SK-N-MC (cell line): ENCODE results near the gene SELENOO.

ENCODE experiments used
- DNase-seq: peaks from one replicate; pipeline ENCODE4 v3.0.0-alpha.2; 2011; ENCODE audit warnings: low read depth, low spot score
- H3K27ac ChIP-seq: fragments of 200-600 bp; sonication (generic); 2 replicates; pipeline ENCODE4 v1.5.1; 2016; ENCODE audit warnings: mixed run types
- H3K36me3 ChIP-seq: fragments of 200-600 bp; sonication (generic); 2 replicates; pipeline ENCODE4 v1.6.1; 2017; ENCODE audit warnings: antibody characterized with exemption, low read length, mixed read lengths; ENCODE audit not compliant: insufficient read depth
- H3K4me3 ChIP-seq: fragments of 200-600 bp; sonication (generic); 2 replicates; pipeline ENCODE4 v1.5.1; 2016
- H3K9ac ChIP-seq: fragments of 200-600 bp; sonication (generic); 2 replicates; pipeline ENCODE4 v1.8.0; 2017; ENCODE audit warnings: mixed run types, mixed read lengths; ENCODE audit not compliant: insufficient read length
- H3K9me3 ChIP-seq: fragments of 200-600 bp; sonication (generic); 2 replicates; pipeline ENCODE4 v1.6.1; 2017; ENCODE audit warnings: low read depth, mild to moderate bottlenecking, antibody characterized with exemption, low read length, moderate library complexity, mixed read lengths
- EZH2 ChIP-seq: fragments of 200-600 bp; sonication (generic); IDR thresholded peaks from one replicate; pipeline ENCODE4 v1.6.1; 2017; ENCODE audit warnings: antibody characterized with exemption
- FOXP2 ChIP-seq: optimal IDR thresholded peaks from 2 replicates; pipeline ENCODE3; 2011; ENCODE audit warnings: mild to moderate bottlenecking, moderate library complexity; ENCODE audit not compliant: insufficient read depth; ENCODE audit errors: extremely low read length, control extremely low read depth
- POLR2AphosphoS5 ChIP-seq: IDR thresholded peaks from 2 replicates; pipeline ENCODE4 v1.6.1; 2012; ENCODE audit warnings: mild to moderate bottlenecking, low read depth, low read length, borderline replicate concordance

Gene SELENOO

DNA sequence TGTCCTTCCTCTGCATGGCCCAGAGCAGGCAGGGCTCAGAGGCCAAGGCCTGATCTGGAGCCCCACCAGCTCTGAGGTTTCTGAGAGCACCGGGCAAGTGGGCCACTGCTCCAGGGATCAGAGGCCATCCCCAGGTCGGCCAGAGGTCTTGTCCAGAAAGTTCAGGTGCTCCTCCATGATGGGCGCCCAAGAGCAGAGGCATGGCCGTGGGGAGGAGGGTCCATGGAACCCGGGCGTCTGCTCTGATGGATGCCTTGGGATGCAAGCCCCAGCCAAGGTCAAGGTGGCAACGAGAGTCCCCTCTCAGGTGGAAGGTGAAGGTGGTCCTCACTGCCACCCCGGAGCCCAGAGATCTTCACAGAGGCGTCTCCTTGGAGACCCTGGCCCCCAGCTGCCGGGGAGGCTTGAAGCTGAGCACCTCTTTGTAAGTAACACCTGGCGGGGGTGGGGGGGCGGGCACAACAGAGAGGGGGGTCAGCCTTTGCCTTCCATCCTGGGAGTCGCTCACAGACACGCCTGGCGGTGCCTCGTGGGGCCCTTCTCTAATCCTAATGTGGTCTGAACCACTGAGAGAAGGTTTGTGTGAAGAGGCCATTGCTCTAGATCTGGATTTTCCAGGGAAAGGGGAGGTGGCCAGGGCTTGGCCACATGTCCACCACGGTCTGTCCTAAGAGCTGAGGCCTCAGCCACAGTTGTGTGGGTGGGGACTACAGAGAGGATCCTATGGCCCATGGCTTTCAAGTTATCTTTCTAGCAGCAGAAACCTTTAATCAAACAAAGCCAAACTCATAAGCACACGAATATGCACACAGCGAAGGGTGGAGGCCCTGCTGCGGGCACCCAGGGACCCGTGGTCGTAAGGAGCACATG lies 52.5 kb downstream of the SELENOO start:
- Histone ChIP-seq H3K4me3 (no peak overlapping the region), H3K9ac (no peak overlapping the region), H3K36me3 (no peaks in the 10 kb centered on the region), H3K27ac (no peak overlapping the region), H3K9me3 (no peaks in the 10 kb centered on the region)
- TF ChIP-seq FOXP2: no peak
- no peak for TF ChIP-seq POLR2AphosphoS5
- TF ChIP-seq EZH2: no peak
- no peak for DNase-seq

- no peaks in the 10 kb centered on the region for H3K36me3 ChIP-seq
- no peak overlapping the region for H3K4me3 ChIP-seq
- H3K27ac ChIP-seq: no peak overlapping the region
- no peak for DNase-seq
- no peak overlapping the region for H3K9ac ChIP-seq
- TF ChIP-seq EZH2 (no peak), FOXP2 (no peak), POLR2AphosphoS5 (no peak)
- H3K9me3 ChIP-seq: no peaks in the 10 kb centered on the region
These were observed 53.1 kb downstream of the SELENOO start for GRCh38 chr22:50253941-50254340.

- H3K4me3 ChIP-seq: no peak overlapping the region
- no peaks in the 10 kb centered on the region for H3K9me3 ChIP-seq
- no peak for TF ChIP-seq POLR2AphosphoS5
- TF ChIP-seq EZH2: no peak
- no peak for TF ChIP-seq FOXP2
- no peaks in the 10 kb centered on the region for H3K36me3 ChIP-seq
- H3K9ac ChIP-seq: no peak overlapping the region
- no peak overlapping the region for H3K27ac ChIP-seq
- no peak for DNase-seq
These were observed 54.3 kb downstream of the SELENOO start for GRCh38 chr22:50255099-50255498.

DNA sequence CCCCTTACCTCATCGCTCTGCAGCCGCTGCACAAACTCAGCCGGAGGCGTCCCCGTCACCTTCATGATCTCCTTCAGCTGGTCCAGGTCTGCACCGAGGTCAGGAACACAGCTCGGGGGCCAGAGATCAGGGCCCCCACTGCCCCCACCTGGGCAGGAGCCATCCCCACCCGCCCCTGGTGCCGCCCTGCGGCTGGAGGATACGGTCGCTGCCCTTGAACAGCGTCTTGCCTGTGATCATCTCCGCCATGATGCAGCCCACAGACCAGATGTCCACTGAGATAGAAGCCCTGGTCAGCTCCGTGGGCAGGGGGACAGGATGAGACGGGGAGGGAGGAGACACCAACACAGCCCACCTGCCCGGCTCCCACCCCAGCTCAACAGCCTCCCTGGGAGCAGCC lies 54.8 kb downstream of the SELENOO start:
- Histone ChIP-seq H3K27ac (no peak overlapping the region), H3K9me3 (no peaks in the 10 kb centered on the region), H3K36me3 (no peaks in the 10 kb centered on the region), H3K9ac (no peak overlapping the region), H3K4me3 (no peak overlapping the region)
- TF ChIP-seq FOXP2 (no peak), EZH2 (no peak), POLR2AphosphoS5 (no peak)
- no peak for DNase-seq

GRCh38 chr22:50256258-50256862 lies 55.5 kb downstream of the SELENOO start:
- TF ChIP-seq FOXP2 (no peak), EZH2 (no peak)
- no peak overlapping the region for H3K9ac ChIP-seq
- no peak overlapping the region for H3K4me3 ChIP-seq
- H3K27ac ChIP-seq: no peak overlapping the region
- H3K36me3 ChIP-seq: no peaks in the 10 kb centered on the region
- no peak for DNase-seq
- no peaks in the 10 kb centered on the region for H3K9me3 ChIP-seq

GRCh38 chr22:50257041-50257440 lies 56.2 kb downstream of the SELENOO start:
- TF ChIP-seq EZH2 (no peak), POLR2AphosphoS5 (no peak), FOXP2 (no peak)
- no peak overlapping the region for H3K27ac ChIP-seq
- no peaks in the 10 kb centered on the region for H3K36me3 ChIP-seq
- H3K9me3 ChIP-seq: no peaks in the 10 kb centered on the region
- DNase-seq: no peak
- H3K4me3 ChIP-seq: no peak overlapping the region
- no peak overlapping the region for H3K9ac ChIP-seq

GRCh38 chr22:50257451-50258360 lies 56.9 kb downstream of the SELENOO start:
- Histone ChIP-seq H3K9me3 (no peaks in the 10 kb centered on the region), H3K9ac (no peak overlapping the region), H3K27ac (no peak overlapping the region), H3K4me3 (no peak overlapping the region), H3K36me3 (no peaks in the 10 kb centered on the region)
- no peak for TF ChIP-seq POLR2AphosphoS5
- TF ChIP-seq FOXP2: no peak
- TF ChIP-seq EZH2: no peak
- no peak for DNase-seq

- H3K4me3 ChIP-seq: no peak overlapping the region
- DNase-seq: no peak
- H3K9me3 ChIP-seq: no peaks in the 10 kb centered on the region
- no peak overlapping the region for H3K9ac ChIP-seq
- H3K27ac ChIP-seq: no peak overlapping the region
- TF ChIP-seq POLR2AphosphoS5: no peak
- TF ChIP-seq FOXP2: no peak
- TF ChIP-seq EZH2: no peak
- no peaks in the 10 kb centered on the region for H3K36me3 ChIP-seq
These were observed 57.8 kb downstream of the SELENOO start for GRCh38 chr22:50258361-50259292.
